Inflammatory macrophage treated with lipopolysaccharide for 4 hours (primary cell): ENCODE measurements around the gene PKP2.
A peak's percentile ranks its signal among the peaks of the same experiment; 100 is the strongest.

ENCODE experiments used
- DNase-seq: peaks from one replicate; pipeline ENCODE4 v3.0.0-alpha.2; 2020

Gene PKP2

GRCh38 chr12:32801269-32801980 lies 95.2 kb downstream of the PKP2 start:
- no peak for DNase-seq

- DNase-seq = no peak
Observed at GRCh38 chr12:32794281-32794680, 102.3 kb downstream of the PKP2 start.

GRCh38 chr12:32789916-32790315 lies 106.7 kb downstream of the PKP2 start:
- no peak for DNase-seq

GRCh38 chr12:32789446-32789845 lies 107.1 kb downstream of the PKP2 start:
- no peak for DNase-seq

- no peak for DNase-seq
Observed at GRCh38 chr12:32788405-32788804, 108.2 kb downstream of the PKP2 start.

GRCh38 chr12:32785557-32785956 lies 111.0 kb downstream of the PKP2 start:
- DNase-seq = no peak

- no peak for DNase-seq
Observed at GRCh38 chr12:32783029-32783428, 113.5 kb downstream of the PKP2 start.

- DNase-seq = no peak
Observed at GRCh38 chr12:32780071-32780470, 116.5 kb downstream of the PKP2 start.

- DNase-seq = no peak
Observed at GRCh38 chr12:32777691-32778175, 118.8 kb downstream of the PKP2 start.

GRCh38 chr12:32777159-32777558 lies 119.4 kb downstream of the PKP2 start:
- no peak for DNase-seq

- DNase-seq = no peak
Observed at GRCh38 chr12:32776258-32776657, 120.3 kb downstream of the PKP2 start.

- DNase-seq = no peak
Observed at GRCh38 chr12:32773691-32774090, 122.9 kb downstream of the PKP2 start.

GRCh38 chr12:32770141-32770540 lies 126.4 kb downstream of the PKP2 start:
- no peak for DNase-seq

- DNase-seq = no peak
Observed at GRCh38 chr12:32768518-32768917, 128.1 kb downstream of the PKP2 start.

GRCh38 chr12:32765906-32766305 lies 130.7 kb downstream of the PKP2 start:
- no peak for DNase-seq

- peak; percentile 58 for DNase-seq
Observed at GRCh38 chr12:32761716-32762115, 134.9 kb downstream of the PKP2 start.

- DNase-seq = no peak
Observed at GRCh38 chr12:32757157-32757556, 139.4 kb downstream of the PKP2 start.

- no peak for DNase-seq
Observed at GRCh38 chr12:32756476-32757066, 140.0 kb downstream of the PKP2 start.

- DNase-seq = peak; percentile 99
Observed at GRCh38 chr12:32755654-32756475, 140.7 kb downstream of the PKP2 start, which contains the start of gene YARS2. Gene YARS2 (minus strand): TSS chr12:32755897. CDS start chr12:32755874, 23 bp downstream.

GRCh38 chr12:32755051-32755653 lies 141.4 kb downstream of the PKP2 start:
- DNase-seq = peak; percentile 71

GRCh38 chr12:32754111-32754510 lies 142.5 kb downstream of the PKP2 start:
- DNase-seq = peak; percentile 64

- no peak for DNase-seq
Observed at GRCh38 chr12:32753605-32754004, 143.0 kb downstream of the PKP2 start.

- DNase-seq = no peak
Observed at GRCh38 chr12:32743264-32743663, 153.3 kb downstream of the PKP2 start.
